ENCODE data around the gene ABHD4.
"Not testable (repeated sequence)": the region's sequence is repeated elsewhere in the genome, so short reads cannot be mapped to it uniquely, and the experiment has no call there.

The ABHD4 gene

DNA sequence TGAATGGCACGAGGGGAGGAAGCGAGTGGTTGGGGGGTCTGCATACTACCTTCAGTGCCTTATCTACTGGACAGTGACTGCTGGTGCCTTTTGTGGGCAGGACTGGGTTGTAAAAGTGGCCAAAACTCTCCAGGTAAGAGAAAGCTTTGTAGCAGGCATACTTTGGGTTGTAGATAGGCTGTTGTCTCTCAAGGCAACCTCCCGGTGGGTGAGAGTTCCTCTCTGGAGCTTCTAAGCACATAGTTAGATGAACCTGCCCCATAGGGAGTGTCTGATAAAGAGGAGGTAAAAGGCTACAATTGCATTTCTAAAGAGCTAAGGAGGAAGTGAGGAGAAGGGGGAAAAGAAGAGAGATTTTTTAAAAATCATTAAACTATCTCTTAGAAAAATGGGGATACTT lies 4.9 kb upstream of the ABHD4 start:
- no peak for DNase-seq

DNA sequence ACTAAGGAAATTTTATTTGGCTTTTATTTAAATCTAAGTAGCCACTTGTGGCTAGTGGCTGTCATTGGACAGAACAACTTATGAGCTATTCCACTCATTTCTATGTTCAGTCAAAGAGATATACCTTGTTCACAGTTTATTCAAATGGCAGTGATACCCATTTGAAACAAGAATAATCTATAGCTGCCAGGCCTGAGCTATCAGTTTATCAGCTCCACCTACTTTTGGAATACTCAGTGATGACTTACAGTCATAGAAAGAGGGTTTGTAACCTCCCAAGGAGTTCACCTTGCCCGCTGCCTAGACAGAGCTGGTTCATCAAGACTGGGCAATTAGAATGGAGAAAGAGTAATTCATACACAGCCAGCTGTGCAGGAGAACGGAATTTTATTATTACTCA lies 4.5 kb upstream of the ABHD4 start:
- no peak for DNase-seq

DNA sequence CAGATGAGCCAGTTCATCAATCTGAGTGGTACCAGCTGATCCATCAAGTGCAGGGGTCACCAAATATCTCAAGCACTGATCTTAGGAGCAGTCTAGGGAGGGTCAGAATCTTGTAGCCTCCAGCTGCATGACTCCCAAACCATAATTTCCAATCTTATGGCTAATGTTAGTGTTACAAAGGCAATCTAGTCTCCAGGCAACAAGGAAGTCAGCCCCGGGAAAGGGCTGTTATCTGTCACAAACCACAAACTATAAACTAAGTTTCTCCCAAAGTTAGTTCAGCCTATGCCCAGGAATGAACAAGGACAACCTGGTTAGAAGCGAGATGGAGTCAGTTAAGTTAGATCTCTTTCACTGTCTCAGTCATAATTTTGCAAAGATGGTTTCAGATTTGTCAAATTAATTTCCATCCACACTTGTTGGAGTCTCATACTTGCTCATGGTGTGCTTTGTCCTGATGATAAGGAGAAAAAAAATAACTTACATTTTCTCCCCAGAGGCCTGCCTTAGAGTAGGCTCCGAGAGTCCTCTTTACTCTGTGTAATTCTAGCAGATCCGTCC lies 3.9 kb upstream of the ABHD4 start:
- DNase-seq = no peak

DNA sequence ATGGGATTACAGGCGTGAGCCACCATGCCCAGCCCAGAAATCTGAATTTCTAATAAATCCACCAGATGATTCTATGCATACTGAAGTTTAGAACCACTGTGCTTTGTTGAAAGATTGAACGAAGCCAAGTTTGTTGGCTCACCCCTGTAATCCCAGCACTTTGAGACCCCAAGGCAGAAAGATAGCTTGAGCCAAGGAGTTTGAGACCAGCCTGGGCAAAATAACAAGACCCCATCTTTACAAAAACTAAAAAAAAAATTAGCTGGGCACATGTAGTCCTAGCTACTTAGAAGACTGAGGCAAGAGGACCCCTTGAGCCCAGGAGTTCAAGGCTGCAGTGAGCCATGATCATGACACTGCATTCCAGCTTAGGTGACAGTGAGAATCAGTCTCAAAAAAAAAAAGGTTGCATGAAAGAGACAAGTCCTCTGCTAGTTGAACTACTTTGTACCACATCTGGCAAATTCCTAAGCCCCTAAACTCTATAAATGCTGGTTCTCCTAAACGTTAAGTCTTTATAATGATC lies 1.7 kb upstream of the ABHD4 start:
- DNase-seq = no peak

DNA sequence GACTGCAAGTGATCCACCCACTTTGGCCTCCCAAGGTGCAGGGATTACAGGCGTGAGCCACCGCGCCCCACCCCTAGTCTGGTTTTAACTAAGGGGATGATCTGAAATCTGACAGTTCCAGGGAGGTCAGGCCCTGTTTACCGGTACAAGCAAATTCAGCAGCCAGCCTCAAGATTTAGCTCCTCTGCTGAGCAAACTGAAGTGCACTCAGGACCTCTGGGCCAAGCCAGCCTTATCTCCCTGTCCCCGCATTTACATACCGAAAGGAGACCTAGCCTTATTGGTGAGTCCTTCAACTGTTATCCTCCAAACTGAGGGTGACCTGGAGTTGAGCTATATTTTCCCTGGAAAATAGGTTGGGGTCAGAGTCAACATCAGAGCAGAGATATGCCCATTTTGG lies 835 bp upstream of the ABHD4 start:
- DNase-seq = no peak

DNA sequence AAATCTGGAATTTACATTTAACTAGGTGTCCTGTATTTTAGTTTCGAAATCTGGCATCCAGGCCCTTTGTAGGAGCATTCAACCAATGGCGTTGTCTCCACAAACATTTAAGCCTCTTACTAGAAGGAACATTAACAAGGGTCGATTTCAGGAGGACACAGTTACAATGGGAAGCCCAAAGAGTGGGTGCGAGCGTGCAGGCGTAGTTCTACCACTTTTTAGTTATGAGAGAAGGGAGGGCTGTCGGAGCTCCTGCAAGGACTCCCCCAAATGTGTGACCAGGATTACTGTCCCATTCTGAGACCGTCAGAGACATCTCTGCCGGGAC lies 365 bp upstream of the ABHD4 start:
- DNase-seq = no peak

DNA sequence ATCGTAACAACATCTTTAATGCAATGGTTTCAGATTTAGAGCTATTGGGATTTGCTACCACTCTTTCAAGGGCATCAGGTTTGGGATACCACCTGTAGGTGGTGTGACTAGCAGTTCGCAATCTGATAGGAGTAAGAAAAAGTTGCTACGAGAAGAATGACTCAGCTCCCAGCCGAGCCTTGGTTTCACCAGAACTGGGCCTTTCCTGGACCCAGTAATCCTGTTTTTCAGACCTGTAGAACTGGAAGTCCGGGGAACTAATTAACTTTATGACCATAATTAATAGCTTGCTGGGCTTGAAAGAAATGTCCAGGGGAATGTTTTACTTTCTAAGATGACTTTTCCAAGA lies 770 bp downstream of the ABHD4 start:
- DNase-seq = peak; percentile 63

DNA sequence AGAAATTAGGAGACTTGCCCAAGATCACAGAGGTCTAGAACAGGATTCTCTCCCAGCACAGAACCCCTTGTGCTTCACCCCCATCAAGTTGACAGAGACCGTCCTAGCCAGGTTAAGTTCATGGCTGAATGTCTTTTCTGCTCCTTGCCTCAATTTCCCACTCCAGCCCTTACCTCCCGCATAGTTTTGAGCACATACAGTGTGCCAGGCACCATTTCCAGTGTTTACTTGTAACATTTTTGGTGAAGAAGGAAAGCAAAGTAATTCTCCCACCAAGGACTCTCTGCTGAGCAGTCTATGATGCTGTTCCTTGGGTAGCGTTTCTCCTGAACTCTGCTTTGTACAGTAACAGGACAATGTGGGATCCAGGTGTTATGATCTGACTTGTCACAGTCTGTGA lies 1.2 kb downstream of the ABHD4 start:
- no peak for DNase-seq

DNA sequence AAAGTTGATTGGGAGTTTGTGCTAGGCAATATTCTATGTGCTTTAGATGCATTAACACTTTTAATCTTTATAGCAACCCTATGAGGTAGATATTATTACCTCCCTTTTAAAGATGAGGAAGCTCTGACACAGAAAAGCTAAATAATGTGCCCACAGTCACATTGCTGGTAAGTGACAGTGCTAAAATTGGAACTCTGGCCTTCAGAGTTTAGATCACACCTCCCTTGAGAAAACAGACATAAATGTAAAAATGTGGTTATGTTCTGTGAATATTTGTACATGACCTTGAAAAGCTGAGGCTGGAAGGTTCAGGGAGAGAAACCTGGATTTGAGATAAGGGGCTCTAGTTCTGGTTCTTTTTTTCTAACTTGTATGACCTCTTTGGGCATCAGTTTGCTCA lies 1.9 kb downstream of the ABHD4 start:
- DNase-seq = no peak

DNA sequence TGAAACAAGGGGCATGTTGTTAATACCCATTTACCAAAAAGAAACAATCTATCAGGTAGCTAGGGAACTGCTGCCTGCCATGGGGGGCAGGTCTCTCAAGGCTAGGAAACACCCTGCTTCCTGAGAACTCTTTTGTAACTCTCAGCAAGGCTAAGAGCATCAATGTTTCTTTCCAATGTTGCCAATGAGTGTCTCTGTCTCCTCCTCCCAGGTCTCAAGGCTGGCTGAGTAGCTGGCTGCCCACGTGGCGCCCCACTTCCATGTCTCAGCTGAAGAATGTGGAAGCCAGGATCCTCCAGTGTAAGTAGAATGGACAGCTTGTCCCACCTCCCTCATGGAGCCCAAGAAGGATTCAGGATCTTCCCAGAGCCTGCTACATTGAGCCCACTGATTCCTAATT lies 3.4 kb downstream of the ABHD4 start:
- DNase-seq = no peak

DNA sequence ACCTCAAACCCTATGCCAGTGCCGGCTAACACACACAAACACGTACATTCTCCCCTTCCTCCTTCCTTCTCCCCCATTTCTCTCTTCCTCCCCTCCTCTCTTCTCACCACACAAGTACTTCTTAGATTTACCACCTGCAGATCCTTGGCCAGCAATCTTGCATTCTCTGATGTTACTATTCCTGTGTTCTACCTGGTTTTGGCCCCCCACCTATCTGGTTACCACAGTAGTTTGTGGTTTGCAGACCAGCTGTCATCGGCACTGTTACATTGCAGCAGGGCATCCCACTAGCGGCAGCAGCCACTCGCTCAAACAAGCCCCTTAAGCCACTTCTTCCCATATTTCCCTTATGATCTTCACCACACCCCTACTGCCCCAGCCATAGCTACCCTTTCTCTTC lies 3.9 kb downstream of the ABHD4 start:
- no peak for DNase-seq

DNA sequence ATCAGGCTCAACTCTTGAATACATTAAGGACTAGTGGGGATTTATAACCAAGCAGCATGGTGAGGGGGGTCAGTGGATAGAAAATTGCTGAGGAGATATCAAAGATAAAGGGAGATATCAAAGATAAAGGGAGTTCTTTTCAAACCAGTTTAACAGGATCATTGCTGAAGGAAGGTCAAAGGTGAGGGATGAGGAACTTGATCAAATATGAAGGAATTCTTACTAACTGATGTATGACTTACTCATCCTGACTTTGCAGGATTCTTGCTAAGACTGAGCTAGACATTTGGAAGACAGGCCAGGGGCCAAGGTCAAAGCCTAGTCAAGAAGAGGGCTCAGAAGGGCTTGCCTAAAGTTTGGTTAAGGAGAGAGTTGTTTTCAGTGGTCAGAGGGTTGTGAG lies 4.8 kb downstream of the ABHD4 start:
- no peak for DNase-seq

DNA sequence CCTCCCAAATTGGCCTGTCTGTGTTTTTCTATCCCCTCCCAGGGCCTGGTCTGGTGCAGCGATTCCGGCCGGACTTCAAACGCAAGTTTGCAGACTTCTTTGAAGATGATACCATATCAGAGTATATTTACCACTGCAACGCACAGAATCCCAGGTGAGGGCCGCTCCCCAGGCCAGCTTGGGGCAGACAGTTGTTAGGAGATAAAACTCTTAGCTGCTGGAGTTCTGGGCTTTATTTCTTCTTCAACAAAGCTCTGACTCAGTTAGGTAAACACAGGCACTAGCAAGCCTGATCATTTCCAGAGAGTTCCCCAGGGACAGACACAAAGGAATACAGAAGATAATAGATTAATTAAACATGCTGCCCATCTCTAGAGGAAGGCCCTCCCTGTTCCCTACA lies 8.3 kb downstream of the ABHD4 start:
- DNase-seq = no peak

DNA sequence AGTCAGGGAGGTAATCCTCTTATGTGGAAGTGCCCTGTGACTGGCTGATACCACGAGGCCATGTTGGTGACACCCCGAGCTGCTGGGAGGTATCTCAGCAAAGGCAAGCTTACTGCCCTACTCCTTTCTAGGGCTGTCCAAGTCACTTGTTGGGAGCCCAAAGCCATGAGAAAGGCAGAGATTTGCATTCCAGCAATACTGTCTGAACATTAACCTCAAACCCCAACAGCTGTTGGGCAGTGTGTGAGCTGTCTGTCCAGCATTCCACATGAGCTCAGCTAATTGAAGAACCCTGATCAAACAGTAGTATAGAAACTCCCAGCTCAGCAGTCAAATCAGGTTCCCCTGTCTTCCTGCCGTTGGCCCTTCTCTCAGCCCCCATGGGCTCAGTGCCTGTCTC lies 9.2 kb downstream of the ABHD4 start:
- no peak for DNase-seq

DNA sequence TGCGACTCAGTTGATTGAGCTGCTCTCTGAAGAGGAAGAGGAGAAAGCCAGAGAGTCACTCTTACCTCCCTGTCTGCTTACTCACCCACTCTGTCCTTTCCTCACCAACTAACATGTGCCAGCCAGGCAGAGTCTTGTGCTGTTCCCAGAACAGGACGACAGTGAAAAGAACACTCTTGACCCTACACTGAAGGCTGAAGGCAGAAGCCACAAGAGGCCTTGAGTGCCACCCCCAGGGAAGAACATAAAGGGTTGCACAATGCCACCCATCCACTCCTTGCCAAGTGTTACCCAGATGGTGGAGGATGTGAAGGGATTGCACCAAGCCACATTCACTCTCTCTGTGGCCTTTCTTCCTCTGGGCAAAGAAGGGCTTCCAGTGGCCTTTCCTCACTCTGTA lies 12.8 kb downstream of the ABHD4 start:
- no peak for DNase-seq

DNA sequence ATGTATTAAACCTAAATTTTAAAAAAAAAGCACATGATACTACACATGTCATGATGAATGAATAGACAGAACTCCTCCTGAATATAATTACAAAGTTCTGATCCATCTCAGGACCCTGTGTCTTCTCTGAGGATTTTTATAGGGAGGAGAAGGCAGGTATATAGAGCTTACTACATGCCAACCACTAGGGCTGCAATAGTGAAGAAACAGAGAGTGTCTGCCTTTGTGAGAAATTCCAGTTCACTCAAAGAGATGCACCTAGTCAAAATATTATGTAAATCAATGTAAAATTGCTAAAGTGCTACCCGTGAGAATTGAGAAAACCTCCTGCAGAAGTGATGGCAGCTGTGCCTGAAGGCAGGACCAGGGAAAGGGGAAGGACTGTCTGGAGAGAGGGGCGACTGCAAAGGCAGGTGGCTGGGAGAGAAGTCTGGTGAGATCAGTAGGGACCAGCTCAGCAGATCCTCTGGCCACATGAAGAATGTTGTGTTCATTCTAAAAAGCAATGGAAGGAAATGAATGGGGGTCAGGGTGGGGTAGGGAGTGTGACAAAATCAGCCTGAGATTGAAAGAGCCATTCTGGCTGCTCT lies 15.1 kb downstream of the ABHD4 start:
- no peak for DNase-seq

DNA sequence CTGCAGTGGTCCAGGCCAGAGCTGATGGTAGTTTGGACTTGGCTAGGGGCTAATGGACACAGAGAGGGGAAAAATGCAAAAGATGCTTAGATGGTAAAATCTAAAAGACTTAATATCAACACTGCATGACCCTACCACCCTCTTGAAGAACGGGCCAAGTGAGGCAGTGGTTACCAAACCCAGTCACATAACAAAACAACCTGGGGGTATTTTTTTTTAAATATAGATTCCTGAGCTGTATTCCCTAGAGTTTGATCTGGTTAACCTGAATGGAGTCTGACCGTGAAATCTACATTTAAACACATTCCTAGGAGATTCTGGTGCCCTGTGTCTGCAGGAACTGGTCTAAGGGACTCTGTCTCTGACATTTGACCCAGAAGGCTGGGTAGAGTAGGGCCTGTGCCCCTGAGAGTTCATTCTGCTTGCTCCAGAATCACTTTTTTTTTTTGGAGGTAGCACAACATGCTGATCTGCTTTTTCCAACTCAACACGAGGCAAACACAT lies 15.7 kb downstream of the ABHD4 start:
- no peak for DNase-seq

DNA sequence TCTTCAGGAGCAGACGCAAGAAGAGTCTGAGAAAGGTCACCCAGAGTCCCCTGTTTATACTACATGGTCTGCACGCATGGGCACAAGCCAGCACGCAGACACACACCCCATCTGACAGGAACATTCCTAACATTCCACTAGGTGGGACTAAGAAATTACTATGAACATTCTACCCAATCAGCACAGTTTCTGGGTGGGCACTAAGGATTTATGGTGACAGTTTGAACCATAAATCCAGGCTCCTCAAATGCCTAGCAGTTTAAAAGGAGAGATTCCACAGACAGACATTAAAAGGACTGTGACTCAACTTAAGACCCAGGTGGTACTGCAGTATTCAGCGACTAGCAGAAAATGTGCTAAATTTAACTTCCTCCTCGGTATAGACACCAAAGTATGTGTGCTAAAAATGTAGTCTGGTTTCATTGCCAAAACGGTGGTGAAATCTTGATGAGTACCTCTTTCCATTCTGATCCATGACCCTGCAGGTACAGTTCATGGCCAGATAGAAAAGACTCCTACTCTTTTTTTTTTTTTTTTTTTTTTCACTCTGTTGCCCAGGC lies 16.2 kb downstream of the ABHD4 start:
- DNase-seq = no peak

DNA sequence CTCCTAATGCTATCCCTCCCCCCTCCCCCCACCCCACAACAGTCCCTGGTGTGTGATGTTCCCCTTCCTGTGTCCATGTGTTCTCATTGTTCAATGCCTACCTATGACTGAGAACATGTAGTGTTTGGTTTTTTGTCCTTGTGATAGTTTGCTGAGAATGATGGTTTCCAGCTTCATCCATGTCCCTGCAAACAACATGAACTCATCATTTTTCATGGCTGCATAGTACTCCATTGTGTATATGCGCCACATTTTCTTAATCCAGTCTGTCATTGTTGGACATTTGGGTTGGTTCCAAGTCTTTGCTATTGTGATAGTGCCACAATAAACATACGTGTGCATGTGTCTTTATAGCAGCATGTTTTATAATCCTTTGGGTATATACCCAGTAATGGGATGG lies 17.7 kb downstream of the ABHD4 start:
- not testable (repeated sequence) for DNase-seq

DNA sequence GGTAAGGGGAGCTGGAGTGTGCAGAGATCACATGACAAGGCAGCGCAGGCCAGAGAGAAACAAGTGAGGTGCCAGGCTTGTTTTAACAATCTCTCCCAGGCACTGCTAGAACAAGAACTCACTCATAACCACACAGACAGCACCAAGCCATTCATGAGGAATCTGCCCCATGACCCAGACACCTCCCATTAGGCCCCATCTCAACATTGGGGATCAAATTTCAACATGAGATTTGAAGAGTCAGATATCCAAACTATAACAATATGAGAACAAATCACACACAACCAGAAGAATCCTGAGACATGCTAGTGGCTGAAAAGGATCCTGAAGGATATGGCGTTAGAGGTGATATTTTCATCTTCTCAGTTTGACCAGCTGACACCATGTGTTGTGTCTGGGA lies 24.2 kb downstream of the ABHD4 start:
- DNase-seq = no peak

DNA sequence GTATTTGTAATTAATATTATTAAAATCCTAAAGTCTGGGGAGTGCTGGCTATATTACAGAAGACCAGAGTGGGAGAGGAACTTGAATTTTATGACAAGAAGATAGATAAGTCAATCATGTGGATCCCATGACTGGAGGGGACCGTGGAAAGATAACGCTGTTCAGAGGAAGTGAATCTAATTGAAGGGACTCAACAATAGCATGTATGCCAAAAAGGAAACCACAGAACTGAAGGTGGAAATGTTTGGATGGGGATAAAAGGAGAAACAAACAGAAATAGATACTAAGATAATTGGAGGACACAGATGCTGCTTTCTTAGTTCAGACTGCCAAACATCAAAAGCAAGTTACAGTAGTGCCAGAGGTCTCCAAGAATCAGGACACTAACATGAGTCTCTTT lies 24.9 kb downstream of the ABHD4 start:
- no peak for DNase-seq

DNA sequence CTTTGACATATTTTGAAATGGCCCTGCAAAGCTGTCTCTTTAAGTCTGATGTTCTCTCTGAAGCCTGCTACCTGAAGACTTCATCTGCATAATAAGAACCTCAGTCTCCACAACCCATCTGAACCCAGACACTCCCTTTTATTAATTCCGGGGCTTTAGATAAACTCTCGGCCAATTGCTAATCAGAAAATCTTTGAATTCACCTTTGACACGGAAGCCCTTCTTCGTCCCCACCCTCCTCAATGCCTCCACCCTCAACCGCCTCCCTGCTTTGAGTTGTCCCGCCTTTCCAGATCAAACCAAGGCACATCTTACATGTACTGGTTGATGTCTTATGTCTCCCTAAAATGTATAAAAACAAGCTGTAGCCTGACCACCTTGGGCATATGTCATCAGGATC lies 28.5 kb downstream of the ABHD4 start:
- DNase-seq = no peak

DNA sequence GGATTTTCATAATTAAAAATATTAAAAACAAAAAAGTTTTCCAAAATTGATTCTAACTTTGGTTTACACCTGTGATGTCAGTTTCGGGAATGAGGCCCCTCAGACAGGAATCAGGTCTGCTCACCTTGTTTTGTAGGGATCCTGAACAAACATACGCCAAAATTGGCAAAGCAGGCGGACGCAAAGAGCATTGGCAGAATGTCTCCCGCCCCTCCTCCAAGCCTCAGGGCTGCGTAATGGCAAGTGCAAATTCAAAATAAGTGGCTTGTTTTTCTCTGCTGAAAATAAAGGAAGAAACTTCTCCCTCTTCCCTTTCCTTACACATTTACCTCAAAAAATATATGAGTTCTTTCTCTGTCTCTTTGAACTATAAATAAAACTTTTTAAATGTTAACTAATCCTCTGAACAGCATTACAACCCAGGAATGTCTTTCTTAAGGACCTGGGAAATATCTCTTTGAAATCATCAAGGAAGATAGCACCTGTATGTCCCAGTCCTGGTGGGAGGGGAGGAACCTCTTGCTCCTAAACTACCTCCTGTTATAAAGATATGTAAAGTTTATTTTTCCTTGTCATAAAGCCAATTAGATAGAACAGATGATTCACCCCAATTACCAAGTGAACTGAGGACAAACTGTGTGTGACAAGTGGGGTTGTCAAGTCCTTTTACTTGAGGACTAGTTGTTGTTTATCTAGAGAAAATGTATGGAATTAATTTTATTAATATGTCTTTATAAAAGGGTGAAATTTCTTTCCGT lies 29.6 kb downstream of the ABHD4 start:
- DNase-seq = no peak

DNA sequence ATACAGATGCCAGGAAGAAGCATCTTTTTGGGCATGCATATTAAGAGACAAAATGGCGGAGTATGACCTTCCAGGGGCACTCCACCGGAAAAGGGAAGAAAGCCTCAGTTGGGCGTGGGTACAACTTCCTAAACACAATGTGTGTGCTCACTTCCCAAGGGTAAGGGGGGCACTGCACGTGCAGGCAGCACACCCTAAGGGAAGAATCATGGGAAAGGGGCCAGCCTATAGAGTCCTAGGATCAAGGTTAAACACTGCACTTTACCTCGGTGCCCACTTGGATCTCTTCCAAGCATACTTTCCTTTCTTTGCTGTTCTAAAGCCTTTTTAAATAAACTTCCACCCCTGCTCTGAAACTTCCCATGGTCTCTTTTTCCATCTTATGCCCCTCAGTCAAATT lies 31.3 kb downstream of the ABHD4 start:
- no peak for DNase-seq

Measured in activated CD4-positive, alpha-beta T cell treated with anti-CD3 and anti-CD28 coated beads, Interleukin-2, amount 50 U/mL, for 16 hours (primary cell).